Measurements from ENCODE around the gene MEF2D. TPM values are rescaled to one million over a fixed set of nuclear protein-coding genes. Genes with fewer than 3 reads are reported as not detected.

The MEF2D gene
- polyA plus RNA-seq, 4 donors, result 21.1 to 30.2 (median 24.2) TPM

- DNase-seq (ENCODE audit: low read depth in 4 of 4, low spot score in 3 of 4), result no peak
Observed at GRCh38 chr1:156489166-156489934, 11.2 kb downstream of the MEF2D start.

GRCh38 chr1:156488566-156489165, 11.9 kb downstream of the MEF2D start:
- no peak for DNase-seq (ENCODE audit: low read depth in 4 of 4, low spot score in 3 of 4)

- DNase-seq (ENCODE audit: low read depth in 4 of 4, low spot score in 3 of 4), result no peak
Observed at GRCh38 chr1:156487862-156488261, 12.7 kb downstream of the MEF2D start.

GRCh38 chr1:156486421-156487344, 13.9 kb downstream of the MEF2D start:
- no peak for DNase-seq (ENCODE audit: low read depth in 4 of 4, low spot score in 3 of 4)

GRCh38 chr1:156485984-156486383, 14.6 kb downstream of the MEF2D start:
- DNase-seq (ENCODE audit: low read depth in 4 of 4, low spot score in 3 of 4), result no peak

- DNase-seq (ENCODE audit: low read depth in 4 of 4, low spot score in 3 of 4), result no peak
Observed at GRCh38 chr1:156484480-156485058, 16.0 kb downstream of the MEF2D start.

- DNase-seq (ENCODE audit: low read depth in 4 of 4, low spot score in 3 of 4), result no peak
Observed at GRCh38 chr1:156483397-156483796, 17.2 kb downstream of the MEF2D start.

- no peak for DNase-seq (ENCODE audit: low read depth in 4 of 4, low spot score in 3 of 4)
Observed at GRCh38 chr1:156482276-156482675, 18.3 kb downstream of the MEF2D start.

GRCh38 chr1:156481527-156481926, 19.0 kb downstream of the MEF2D start:
- DNase-seq (ENCODE audit: low read depth in 4 of 4, low spot score in 3 of 4), result no peak

GRCh38 chr1:156480411-156481192, 20.0 kb downstream of the MEF2D start:
- DNase-seq (ENCODE audit: low read depth in 4 of 4, low spot score in 3 of 4), result no peak

- no peak for DNase-seq (ENCODE audit: low read depth in 4 of 4, low spot score in 3 of 4)
Observed at GRCh38 chr1:156480016-156480370, 20.6 kb downstream of the MEF2D start.

GRCh38 chr1:156479093-156480015, 21.2 kb downstream of the MEF2D start:
- no peak for DNase-seq (ENCODE audit: low read depth in 4 of 4, low spot score in 3 of 4)

- no peak for DNase-seq (ENCODE audit: low read depth in 4 of 4, low spot score in 3 of 4)
Observed at GRCh38 chr1:156478250-156478627, 22.3 kb downstream of the MEF2D start.

GRCh38 chr1:156477526-156478249, 22.9 kb downstream of the MEF2D start:
- no peak for DNase-seq (ENCODE audit: low read depth in 4 of 4, low spot score in 3 of 4)

- DNase-seq (ENCODE audit: low read depth in 4 of 4, low spot score in 3 of 4), result no peak
Observed at GRCh38 chr1:156476501-156477298, 23.9 kb downstream of the MEF2D start.

GRCh38 chr1:156475568-156476500, 24.7 kb downstream of the MEF2D start:
- DNase-seq (ENCODE audit: low read depth in 4 of 4, low spot score in 3 of 4), result no peak

- no peak for DNase-seq (ENCODE audit: low read depth in 4 of 4, low spot score in 3 of 4)
Observed at GRCh38 chr1:156474966-156475365, 25.6 kb downstream of the MEF2D start.
